Caki2 (cell line): ENCODE data around the gene TIMM22. TPM values are rescaled to one million over a fixed set of nuclear protein-coding genes. Genes with fewer than 3 reads are reported as not detected.
A peak's percentile ranks its signal among the peaks of the same experiment; 100 is the strongest.

ENCODE experiments used
- DNase-seq: peaks from one replicate; pipeline ENCODE4 v3.0.0-alpha.2; 2015; ENCODE audit warnings: low read depth
- in situ Hi-C: cut with HindIII; loops from 2 replicates; pipeline ENCODE4 v1.10.0; 2016; ENCODE audit warnings: low sequenced_read_pairs, low pct_unique_long_range_greater_than_20kb, mixed read lengths
- total RNA-seq: library from RNA; depleted of rRNA; stranded (reverse); fragments of >200 nt; shearing (Covaris generic); gene quantifications from 2 replicates; pipeline ENCODE4 v1.2.3, GENCODE V29; 2014; ENCODE audit warnings: low replicate concordance

TIMM22 gene
- total RNA-seq, 1 experiment from 2014 or later: 19.8 TPM

- in situ Hi-C loops: no loop called here
- no peak for DNase-seq
Measured at GRCh38 chr17:1009229-1010085, 12.5 kb downstream of the TIMM22 start.

DNA sequence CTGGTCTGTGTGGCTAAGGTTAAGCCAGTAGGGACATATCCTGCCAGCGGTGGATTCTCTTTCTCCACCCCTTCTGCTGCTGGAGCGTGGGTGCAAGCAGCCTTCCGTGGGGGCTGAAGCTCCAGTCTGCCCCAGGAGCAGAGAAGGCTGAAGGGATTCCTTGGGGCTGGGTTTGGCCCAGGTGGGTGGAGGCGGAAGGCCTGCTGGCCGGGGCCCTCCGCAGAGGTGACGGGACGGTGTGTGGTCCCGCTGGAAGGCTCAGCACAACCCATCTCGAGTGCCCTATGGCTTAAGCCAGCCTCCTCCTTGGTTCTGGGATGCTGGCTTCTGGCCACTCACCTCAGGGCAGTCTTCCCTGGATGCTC, 13.1 kb downstream of the TIMM22 start:
- in situ Hi-C loops: no loop called here
- no peak for DNase-seq

- in situ Hi-C loops: no loop called here
- no peak for DNase-seq
Measured at GRCh38 chr17:1010586-1010985, 13.7 kb downstream of the TIMM22 start.

- DNase-seq: no peak
- in situ Hi-C loops: no loop called here
Measured at GRCh38 chr17:1011138-1011537, 14.2 kb downstream of the TIMM22 start.

DNA sequence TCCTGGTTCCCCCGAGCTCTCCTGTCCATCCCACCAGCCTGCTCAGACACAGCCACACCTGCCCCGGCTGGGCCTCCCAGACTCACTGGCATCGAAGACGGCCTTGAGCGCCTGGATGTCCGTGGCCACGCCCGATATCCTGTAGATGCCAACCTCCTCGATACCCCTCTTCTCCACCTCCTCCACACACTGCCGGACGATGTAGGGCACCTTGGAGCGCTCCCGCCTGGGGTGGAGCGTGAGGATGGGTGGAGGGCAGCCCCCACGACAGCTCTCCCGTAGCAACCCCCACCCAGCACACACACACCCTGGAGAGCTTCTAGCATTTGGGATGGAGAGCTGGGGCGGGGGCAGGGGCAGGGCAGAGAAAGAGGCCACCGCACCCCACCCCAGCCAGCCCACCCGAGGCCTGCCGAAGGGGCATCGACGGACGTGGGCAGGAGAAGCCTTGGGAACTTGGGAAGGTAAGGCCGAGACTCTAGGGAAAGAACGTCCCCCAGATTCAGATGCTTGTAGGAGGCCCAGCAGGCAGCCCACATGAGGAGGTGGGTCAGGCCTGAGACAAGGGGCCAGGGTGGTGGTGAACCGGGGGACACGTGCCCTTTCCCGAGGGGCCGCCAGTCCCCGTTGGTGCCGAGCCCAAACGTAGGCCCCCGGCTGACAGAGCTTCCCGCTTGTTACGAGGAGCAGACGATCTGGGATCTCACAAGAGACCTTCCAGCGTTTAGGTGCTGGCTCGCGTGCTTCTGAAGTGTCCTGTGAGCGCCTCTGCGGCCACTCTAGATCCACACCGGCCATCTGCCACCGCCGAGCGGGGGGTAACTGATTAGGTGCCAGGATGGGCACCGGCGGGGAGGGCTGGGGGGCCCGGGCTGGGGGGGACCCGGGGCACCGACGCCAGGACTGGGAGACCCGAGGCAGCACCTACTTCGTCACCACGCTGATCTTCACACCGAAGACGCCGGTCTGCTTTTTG, 15.1 kb downstream of the TIMM22 start:
- no peak for DNase-seq
- in situ Hi-C loops: no loop called here

DNA sequence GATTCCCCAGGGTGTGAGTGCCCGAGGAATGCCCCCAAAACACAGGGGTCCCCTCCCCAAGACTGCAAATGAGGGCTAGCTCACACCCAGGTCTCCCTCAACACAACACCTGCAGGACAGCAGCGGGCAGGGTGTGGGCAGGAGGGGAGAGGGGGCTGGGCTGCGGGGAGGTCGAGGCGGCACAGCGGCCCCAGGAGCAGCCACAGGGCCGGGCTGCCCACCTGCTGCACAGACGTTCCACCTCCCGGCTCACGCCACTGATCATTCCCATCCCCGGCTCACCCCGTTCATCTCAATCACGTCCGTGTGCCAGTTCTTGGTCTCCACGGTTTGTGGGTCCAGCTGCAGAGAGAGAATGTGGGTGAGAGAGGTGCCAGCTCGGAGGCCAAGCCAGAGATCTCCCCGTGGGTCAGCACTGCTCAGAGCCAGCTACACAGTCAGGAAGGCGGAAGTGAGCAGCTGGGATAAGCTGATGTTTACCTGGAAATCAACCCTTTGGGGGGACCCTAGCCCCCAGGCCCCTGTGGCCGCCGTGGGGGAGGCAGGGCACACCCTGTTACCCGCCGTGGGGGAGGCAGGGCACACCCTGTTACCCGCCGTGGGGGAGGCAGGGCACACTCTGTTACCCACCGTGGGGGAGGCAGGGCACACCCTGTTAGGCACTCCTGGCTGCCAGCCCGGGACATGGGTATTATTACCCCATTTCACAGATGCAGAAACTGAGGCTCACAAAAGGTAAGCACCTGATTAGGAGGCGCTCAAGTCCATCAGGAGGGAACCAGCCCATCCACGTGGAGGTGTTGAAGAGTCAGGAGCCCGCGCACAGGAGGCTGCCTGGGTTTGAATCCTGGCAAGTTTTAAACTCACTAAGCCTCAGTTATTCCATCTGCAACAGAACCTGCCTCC, 16.1 kb downstream of the TIMM22 start:
- DNase-seq: no peak
- in situ Hi-C loops: no loop called here

- no peak for DNase-seq
- in situ Hi-C loops: no loop called here
Measured at GRCh38 chr17:1013729-1014090, 16.8 kb downstream of the TIMM22 start.

DNA sequence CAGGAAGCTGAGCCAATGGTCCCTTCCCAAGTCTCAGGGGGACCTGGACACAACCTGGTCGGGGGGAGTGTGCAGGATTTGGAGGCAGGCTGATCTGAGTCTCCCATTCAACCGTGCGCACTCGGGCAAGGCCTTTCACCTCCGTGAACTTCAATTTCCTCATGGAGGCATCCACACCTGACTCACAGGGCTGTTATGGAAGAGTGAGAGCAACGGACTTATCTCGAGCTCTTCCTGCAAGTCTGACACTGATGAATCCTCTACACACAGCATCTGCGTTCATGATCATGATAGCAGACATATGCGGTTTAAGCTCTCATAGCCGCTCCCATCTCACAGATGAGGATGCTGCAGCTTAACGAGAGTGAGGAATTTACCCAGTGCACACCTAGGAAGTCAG, 21.6 kb downstream of the TIMM22 start:
- in situ Hi-C loops: no loop called here
- DNase-seq: no peak

DNA sequence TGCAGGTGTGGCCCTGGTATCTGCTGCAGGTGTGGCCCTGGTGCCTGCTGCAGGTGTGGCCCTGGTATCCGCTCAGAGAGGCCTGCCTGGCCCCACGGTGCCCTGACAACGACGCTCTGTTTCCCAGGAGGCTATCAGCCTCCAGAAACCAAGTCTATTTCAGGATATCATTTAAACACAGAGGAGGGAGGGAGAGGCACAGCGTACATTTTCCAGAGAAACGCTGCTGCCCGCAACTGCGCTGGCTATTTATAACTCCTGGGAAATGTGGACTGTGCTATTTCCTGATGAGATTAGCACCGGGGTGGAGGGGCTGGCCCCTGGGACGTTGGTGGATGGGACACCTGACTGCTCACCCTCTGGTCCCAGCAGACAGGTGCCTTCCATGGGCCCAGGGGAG, 22.5 kb downstream of the TIMM22 start:
- no peak for DNase-seq
- in situ Hi-C loops: no loop called here

GRCh38 chr17:1021147-1021546, 24.2 kb downstream of the TIMM22 start:
- no peak for DNase-seq
- in situ Hi-C loops: no loop called here

DNA sequence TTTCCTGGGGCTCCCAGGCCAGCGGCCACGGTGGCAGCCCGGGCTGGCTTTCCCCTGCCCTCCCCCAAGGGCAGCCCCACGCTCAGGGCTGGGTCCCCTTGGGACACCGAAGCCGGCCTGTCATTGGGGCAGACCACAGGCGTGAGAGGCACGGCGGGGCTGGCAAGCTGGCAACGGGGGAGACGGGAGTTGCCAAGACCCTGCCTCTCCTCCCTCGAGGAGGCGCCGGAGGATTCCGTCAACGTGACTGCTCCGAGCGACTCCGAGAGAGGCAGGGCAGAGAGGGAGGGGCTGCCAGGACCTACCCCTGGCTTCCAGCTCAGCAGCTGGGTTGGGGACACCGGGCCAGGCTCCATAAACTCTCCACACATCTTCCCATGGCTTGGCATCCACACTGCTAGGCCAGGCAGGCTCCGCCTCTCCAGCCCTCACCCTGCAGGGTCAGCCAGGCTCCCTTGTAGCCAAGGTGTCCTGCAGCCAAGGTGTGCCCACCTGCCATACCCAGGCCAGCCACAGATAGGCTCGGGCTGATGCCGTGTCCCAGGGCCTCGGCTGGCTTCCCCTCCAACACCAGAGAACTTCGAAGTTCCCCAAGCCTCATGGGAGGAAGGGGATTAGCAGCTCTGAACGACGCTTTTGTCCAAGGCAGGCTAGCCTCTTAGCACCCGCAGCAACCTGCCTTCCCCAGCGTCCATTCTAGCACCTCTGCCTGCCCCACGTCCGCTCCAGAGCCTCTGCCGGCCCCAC, 25.5 kb downstream of the TIMM22 start:
- no peak for DNase-seq
- in situ Hi-C loops: no loop called here

DNA sequence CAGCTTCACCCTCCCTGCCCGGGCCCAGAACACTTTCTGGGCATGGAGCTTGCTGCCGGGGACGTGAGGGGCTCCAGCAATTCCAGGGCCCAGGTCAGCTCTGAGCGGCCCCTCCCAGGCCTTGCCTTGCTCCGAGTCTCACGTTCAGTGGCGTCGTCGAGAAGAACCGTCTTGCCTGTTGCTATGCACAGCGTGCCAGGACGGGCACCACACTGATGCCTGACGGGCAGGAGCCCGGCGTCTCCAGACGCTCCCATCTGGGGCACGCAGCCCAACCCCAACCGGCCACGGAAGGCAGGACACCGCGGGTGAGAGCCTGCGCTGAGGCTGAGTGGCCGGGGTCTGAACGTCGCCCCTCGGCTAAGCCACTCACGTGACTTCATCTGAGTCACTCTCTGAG, 27.1 kb downstream of the TIMM22 start:
- in situ Hi-C loops: no loop called here

DNA sequence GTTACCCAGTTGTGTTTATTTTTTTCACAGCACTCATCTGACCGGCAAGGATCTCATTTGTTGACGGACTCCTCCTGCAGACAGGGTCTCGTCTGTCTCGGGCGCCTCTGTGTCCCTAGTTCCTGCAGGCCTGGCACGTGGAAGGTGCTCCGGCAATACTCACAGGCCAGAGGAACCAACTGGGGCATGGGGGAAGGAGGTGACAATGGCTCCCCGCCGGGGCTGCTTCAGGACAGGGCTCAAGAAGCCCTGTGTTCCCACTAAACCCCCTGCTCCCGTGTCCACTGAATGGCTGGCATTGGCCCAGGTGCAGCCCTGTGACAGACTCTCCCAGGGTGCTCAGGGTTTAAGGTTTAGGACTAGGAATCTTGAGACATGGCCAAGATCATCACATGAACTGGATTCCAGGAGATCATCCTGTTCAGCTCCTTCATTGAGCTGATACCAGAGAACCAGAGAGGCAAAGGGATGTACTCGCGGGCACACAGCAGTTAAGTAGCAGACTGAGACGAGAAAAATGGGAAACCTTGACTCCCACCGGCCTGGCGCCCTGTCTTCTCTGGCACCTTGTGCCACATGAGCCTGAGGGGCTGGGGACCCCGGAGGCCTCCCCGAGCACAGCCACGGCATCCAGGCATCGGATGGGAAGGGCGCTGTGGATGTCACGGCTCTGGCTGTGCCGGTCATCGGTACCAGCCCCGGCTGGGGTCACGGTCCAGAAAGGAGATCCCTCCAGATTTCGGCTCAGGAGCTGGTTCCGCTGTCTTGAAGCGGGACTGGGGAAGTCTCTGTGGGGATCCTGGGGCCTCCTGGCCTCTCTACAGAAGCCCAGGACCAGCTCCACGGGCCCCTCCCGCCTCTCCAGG, 29.0 kb downstream of the TIMM22 start:
- in situ Hi-C loops: no loop called here
- no peak for DNase-seq

More for the DNA sequence above, 27.1 kb downstream of the TIMM22 start:
- no peak for DNase-seq

DNA sequence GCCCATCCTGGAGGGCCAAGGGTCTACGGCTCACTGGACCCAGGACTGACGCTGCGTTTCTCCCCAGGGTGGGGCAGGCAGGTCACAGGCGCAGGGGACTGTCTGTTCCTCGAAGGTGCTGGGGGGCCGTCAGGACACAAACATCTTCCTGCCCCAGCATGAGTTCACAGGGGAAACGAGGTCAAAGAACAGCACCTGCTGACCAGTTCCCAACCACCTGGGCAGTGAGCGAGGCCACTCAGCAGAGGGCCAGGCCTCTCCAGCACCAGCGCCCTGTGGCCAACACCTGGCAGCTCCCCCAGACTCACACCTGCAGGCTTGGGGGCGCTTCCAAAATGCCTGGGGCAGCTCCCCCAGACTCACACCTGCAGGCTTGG, 29.7 kb downstream of the TIMM22 start:
- no peak for DNase-seq
- in situ Hi-C loops: no loop called here

DNA sequence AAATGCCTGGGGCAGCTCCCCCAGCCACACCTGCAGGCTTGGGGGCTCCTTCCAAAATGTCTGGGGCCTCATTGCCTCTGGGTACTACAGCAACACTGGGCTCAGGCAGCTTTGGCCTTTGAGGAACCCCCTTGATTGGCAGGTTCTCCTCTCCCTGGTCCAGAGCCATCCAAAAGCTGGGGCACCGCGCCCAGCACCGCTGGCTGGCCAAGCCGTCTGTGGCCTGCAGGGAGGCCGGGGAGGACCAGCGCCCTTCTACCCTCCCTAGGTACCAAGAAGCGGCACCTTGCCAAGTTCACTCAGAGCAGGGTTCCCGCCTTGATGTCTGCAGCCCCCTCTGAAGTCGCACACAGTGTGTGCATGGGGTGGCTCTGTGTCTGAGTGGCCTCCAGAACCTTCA, 30.1 kb downstream of the TIMM22 start:
- in situ Hi-C loops: no loop called here
- no peak for DNase-seq

- peak; percentile 19 for DNase-seq
- in situ Hi-C loops: no loop called here
Measured at GRCh38 chr17:1029196-1029921, 32.4 kb downstream of the TIMM22 start.
